Ishikawa (cell line): ENCODE measurements around the gene LRBA.

Experiments used
- CEBPB ChIP-seq: IDR thresholded peaks from 2 replicates; pipeline ENCODE4 v1.6.1; 2012
- CREB1 ChIP-seq: IDR thresholded peaks from 2 replicates; pipeline ENCODE4 v1.6.1; 2012; ENCODE audit warnings: low read depth
- EGR1 ChIP-seq: IDR thresholded peaks from 2 replicates; pipeline ENCODE4 v1.6.1; 2012
- EP300 ChIP-seq: IDR thresholded peaks from 2 replicates; pipeline ENCODE4 v1.6.1; 2012; ENCODE audit warnings: borderline replicate concordance
- FOXM1 ChIP-seq: IDR thresholded peaks from 2 replicates; pipeline ENCODE4 v1.6.1; 2012; ENCODE audit warnings: low read depth, borderline replicate concordance
- MAX ChIP-seq: IDR thresholded peaks from 2 replicates; pipeline ENCODE4 v1.6.1; 2012
- NFIC ChIP-seq: IDR thresholded peaks from 2 replicates; pipeline ENCODE4 v1.6.1; 2012
- RAD21 ChIP-seq: IDR thresholded peaks from 2 replicates; pipeline ENCODE4 v1.6.1; 2012; ENCODE audit warnings: low read depth
- REST ChIP-seq: IDR thresholded peaks from 2 replicates; pipeline ENCODE4 v1.6.1; 2012; ENCODE audit warnings: low read depth, mild to moderate bottlenecking
- TAF1 ChIP-seq: IDR thresholded peaks from 2 replicates; pipeline ENCODE4 v1.6.1; 2012; ENCODE audit warnings: low read depth, mild to moderate bottlenecking
- TCF12 ChIP-seq: IDR thresholded peaks from 2 replicates; pipeline ENCODE4 v1.6.1; 2012; ENCODE audit warnings: low read depth
- TEAD4 ChIP-seq: IDR thresholded peaks from 2 replicates; pipeline ENCODE4 v1.6.1; 2012
- USF1 ChIP-seq: IDR thresholded peaks from 2 replicates; pipeline ENCODE4 v1.6.1; 2012
- YY1 ChIP-seq: IDR thresholded peaks from 2 replicates; pipeline ENCODE4 v1.6.1; 2012; ENCODE audit warnings: low read depth
- ZBTB7A ChIP-seq: IDR thresholded peaks from 2 replicates; pipeline ENCODE4 v1.6.1; 2012; ENCODE audit warnings: low read depth

Gene LRBA

GRCh38 chr4:150886597-150886996 lies 128.5 kb downstream of the LRBA start:
- TF ChIP-seq YY1 = no peak
- TF ChIP-seq CEBPB = peak; percentile 88

GRCh38 chr4:150884625-150885024 lies 130.5 kb downstream of the LRBA start:
- TF ChIP-seq USF1 (no peak), CEBPB (no peak), TAF1 (no peak), YY1 (no peak), REST (no peak), EP300 (no peak), CREB1 (no peak), RAD21 (no peak)

GRCh38 chr4:150875367-150875766 lies 139.7 kb downstream of the LRBA start:
- TF ChIP-seq EGR1 (no peak), RAD21 (no peak), USF1 (no peak), TAF1 (no peak), MAX (no peak), YY1 (no peak), FOXM1 (no peak), TCF12 (no peak), REST (no peak), CREB1 (no peak), EP300 (no peak), TEAD4 (no peak), ZBTB7A (no peak)

GRCh38 chr4:150874338-150875226 lies 140.5 kb downstream of the LRBA start:
- TF ChIP-seq CEBPB = peak; percentile 8; the same call in 1 of the 2 replicates
- TF ChIP-seq TAF1 = no peak
- peak; percentile 30; the same call in 1 of the 2 replicates for TF ChIP-seq TEAD4
- TF ChIP-seq MAX = no peak
- TF ChIP-seq NFIC = peak; percentile 38
- TF ChIP-seq ZBTB7A = 0 out of 2 replicates have a peak, but pooled peaks have one; percentile 41

- TF ChIP-seq RAD21 (peak; percentile 79), NFIC (no peak)
Measured at GRCh38 chr4:150867148-150867547, 147.9 kb downstream of the LRBA start.

GRCh38 chr4:150863456-150863855 lies 151.6 kb downstream of the LRBA start:
- TF ChIP-seq TAF1 (no peak), CEBPB (peak; percentile 49), EGR1 (no peak)

GRCh38 chr4:150862829-150863228 lies 152.3 kb downstream of the LRBA start:
- TF ChIP-seq USF1 (no peak), TCF12 (no peak), NFIC (no peak), TAF1 (no peak), MAX (no peak), CREB1 (no peak), CEBPB (no peak), EP300 (no peak), RAD21 (no peak)
